ENCODE measurements around the gene ACADM.
"Not testable (repeated sequence)": the region's sequence is repeated elsewhere in the genome, so short reads cannot be mapped to it uniquely, and the experiment has no call there.

DNA sequence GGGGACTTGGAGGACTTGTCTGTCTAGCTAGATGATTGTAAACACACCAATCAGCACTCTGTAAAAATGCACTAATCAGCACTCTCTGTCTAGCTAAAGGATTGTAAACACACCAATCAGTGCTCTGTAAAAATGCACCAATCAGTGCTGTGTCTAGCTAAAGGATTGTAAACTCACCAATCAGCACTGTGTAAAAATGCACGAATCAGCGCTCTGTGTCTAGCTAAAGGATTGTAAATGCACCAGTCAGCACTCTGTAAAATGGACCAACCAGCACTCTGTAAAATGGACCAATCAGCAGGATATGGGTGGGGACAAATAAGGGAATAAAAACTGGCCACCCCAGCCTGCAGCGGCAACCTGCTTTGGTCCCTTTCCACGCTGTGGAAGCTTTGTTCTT, 34.0 kb downstream of the ACADM start:
- TF ChIP-seq, protein P1, sequence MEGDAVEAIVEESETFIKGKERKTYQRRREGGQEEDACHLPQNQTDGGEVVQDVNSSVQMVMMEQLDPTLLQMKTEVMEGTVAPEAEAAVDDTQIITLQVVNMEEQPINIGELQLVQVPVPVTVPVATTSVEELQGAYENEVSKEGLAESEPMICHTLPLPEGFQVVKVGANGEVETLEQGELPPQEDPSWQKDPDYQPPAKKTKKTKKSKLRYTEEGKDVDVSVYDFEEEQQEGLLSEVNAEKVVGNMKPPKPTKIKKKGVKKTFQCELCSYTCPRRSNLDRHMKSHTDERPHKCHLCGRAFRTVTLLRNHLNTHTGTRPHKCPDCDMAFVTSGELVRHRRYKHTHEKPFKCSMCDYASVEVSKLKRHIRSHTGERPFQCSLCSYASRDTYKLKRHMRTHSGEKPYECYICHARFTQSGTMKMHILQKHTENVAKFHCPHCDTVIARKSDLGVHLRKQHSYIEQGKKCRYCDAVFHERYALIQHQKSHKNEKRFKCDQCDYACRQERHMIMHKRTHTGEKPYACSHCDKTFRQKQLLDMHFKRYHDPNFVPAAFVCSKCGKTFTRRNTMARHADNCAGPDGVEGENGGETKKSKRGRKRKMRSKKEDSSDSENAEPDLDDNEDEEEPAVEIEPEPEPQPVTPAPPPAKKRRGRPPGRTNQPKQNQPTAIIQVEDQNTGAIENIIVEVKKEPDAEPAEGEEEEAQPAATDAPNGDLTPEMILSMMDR (IDR thresholded peaks at IDR 0.05; ENCODE audit: insufficient read depth, low read depth, low read length) = not testable (repeated sequence)
- not testable (repeated sequence) for TF ChIP-seq EZH2 (IDR thresholded peaks at IDR 0.05; ENCODE audit: insufficient read depth, low read length)

All from astrocyte (in vitro differentiated cells and primary cell).